GM19099 (cell line): Measurements from ENCODE around the gene C19orf33.

Experiments
- POLR2A ChIP-seq: IDR thresholded peaks from 3 replicates; pipeline ENCODE4 v1.6.1; 2011; ENCODE audit warnings: low read depth; ENCODE audit not compliant: insufficient read length; ENCODE audit errors: extremely low read depth

Gene C19orf33

DNA sequence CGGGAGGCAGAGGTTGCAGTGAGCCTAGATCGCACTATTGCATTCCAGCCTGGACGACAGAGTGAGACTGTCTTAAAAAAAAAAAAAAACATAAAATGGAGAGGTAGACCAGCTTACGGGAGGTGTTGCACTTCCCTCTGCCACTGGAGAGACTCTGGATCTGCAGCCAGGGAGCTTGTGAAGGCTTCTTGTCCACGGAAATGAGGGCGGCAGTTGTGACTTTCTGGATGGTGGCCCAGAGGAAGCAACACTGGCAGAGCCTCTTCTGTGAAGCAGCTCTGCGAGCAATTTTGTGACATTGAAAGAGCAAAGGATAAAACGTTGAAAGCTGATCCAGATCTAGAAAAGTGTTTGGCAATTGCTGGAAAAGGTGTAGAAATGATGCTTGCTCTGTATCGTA, 29.3 kb upstream of the C19orf33 start:
- TF ChIP-seq POLR2A: no peak

DNA sequence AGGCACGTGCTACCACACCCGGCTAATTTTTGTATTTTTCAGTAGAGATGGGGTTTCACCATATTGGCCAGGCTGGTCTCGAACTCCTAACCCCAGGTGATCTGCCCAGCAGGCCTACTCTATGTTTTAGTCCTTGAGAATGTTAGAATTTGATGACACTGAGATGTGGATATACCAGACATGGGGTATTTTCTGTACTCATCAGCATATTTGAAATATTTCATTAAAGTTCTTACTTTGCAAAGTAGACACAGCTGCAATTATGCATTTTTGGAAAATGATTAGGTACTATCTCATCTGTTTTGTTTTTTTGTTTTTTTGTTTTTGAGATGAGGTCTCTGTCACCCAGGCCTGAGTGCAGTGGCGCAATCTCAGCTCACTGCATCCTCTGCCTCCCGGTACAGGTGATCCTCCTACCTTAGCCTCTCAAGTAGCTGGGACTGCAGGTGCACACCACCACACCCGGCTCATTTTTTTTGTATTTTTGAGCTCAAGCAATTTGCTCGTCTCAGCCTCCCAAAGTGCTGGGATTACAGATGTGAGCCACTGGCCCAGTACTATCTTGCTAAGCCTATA, 27.0 kb upstream of the C19orf33 start:
- no peak for TF ChIP-seq POLR2A

DNA sequence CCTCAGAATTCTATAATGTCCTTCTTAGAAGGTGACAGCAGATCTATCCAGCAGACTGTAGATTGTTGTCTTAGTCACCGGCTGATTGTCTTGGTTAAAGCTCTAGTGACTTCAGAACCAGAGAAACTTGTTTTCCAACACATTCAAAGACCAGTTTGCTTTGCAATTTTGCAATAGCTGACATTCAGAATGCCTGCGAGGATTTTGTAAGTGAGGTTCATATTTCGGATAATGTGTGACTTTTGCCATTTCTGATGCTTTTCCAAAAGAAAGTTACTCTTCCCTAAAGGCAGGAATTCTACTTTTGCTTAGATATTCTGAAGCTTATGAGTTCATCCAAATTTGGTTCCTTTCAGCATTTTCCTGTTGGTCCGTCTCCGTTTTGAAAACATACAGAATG, 26.5 kb upstream of the C19orf33 start:
- no peak for TF ChIP-seq POLR2A

DNA sequence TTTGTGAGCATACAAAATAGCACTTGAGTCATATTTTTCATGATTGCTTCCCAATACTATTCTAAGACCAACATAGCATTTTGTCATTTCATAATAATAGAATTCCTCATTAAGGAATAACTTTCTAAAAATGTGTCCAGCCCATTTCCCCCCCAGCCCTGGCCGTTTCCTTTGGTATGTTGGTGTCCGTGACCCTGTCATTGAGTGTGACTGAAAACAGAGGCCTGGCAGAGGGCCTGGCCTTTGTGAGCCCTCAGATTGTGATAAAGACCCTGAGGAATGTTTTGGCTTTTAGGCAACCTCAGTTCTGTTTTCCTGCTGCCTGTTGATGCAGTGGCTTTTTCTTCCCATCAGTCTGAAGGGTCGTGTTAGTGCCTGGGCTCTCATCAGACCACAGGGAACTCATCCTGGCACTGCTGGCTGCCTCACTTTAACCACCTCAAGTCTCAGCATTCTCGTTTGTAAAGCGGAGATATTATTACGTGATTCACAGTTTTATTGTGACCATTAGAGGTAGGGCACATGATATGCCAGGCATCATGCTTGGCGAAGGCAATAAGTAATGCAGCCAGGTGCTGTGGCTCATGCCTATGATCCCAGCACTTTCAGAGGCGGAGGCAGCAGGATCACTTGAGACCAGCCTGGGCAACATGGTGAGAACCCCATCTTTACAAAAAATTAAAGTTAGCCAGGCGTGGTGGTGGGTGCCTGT, 25.9 kb upstream of the C19orf33 start:
- TF ChIP-seq POLR2A: no peak

DNA sequence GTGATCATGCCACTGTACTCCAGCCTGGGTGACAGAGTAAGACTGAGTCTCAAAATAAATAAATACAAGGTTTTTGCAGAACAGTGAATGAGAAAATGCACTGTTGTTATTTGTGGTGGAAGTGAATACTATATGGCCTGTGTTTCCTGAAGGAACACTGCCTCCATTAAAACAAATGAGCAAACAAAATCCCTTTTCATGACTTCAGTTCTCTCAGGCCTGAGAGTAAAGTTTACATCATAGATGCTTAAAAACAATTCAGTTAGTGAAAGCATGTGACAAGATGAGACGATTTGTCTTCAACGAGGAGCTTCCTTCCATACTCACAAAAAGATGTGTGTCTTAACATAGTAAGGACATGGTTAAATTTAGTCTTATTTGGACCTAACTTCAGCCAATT, 25.3 kb upstream of the C19orf33 start:
- TF ChIP-seq POLR2A: no peak

DNA sequence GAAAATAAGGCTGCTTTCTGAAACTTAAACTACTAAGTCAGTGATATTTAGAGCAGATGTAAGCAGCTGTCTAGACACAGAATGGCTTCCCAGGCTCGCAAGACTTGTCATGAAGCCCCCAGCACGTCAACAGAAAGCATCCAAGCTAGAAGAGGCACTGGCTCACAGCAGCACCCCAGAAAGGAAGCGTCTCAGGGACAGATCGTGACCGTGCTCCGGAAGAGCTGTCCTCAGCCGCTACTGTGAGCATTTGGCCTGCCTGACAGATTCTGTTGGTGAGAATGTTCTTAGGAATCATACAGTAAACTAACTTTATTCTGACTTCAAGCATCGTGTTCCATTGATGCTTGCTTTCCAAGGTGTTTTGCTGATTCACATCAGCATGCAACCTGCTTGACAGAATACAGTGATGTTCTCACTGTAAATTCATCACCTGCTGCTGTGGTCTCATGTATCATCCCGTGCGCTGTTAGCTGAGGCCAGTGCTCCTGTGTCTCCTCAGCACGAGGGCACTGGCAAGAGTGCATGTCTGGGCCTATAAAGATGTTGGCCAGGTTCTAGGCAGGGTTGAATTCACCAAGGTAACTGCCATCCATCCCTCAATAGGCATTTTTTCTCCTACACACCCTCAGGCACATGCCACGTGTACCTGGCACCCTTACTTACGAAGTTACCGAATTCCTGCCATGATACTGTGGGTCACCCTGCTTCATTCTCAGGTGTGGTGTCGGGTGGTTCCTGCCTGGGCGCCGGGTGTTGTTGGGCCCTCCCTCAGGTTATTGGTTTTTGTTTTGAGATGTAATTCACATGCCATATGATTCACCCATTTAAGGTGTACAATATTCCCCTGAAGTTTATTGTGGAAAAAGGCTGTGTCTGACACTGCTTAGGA, 23.8 kb upstream of the C19orf33 start:
- TF ChIP-seq POLR2A: no peak

DNA sequence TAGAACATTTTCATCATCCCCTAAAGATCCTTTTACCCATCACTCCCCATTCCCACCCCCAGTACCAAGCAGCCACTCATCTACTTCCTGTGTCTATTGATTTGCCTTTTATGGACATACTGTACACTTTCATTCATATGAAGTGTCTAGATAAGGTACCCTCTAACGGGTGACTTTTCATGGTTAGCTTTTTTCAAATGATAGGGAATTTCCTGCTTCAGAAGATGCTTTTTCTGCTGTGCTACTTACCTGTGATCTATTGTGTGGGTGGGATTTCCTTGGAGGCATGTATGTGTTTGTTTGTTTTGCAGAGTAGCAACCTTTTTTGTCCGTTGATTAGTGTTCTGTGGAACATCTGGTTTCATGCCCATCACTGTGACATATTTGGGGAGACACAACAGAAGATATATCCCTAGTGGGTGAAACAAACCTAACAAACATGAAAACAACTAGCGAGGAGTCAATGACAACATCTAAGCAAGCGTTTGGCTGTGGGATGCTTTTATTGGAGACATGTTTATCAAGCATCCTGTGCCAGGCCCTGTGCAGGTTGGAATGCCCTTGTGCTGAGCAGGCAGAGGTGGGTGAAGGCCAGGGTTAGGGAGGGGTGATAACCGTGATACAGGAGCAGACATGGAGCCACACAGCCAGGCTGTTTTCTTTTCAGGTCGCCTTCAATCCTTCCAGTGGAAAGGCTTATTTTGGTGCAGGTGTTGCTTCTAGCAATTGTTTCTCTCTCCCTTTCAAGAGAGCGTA, 22.1 kb upstream of the C19orf33 start:
- TF ChIP-seq POLR2A: no peak

DNA sequence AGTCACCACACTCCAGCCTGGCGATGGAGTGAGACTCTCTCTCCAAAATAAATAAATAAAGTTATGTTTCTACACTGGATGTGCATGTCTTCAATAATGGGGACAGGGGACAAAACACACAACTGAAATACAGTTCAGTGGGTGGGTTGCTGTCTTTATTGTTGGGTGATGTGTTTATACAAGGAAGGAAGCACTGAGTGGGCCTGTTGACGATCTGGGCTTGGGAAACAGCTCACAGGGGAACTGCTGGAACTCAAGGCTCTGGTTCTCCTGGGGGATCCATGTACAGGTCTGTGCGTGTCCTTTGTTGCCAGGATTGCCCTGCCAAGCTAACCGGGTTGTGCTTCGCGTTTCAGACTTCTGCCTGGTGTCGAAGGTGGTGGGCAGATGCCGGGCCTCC, 20.8 kb upstream of the C19orf33 start:
- no peak for TF ChIP-seq POLR2A

DNA sequence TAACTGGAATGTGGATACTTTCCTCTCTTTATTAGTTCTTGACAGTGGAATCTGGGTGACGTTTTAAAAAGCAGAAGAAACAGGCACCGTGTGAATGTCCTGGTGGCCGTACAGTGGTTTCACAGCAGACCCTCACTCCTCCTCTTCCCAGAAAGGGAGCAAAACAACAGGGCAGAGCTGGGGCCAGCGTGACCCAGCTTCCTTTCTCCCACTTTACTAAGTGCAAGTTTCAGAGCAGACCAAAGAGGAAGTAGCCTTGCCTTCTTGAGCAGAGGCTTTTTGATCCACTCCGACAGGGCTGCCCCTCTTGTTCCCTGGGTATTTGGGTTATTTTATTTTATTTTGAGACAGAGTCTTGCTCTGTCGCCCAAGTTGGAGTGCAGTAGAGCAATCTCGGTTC, 19.6 kb upstream of the C19orf33 start:
- TF ChIP-seq POLR2A: no peak

DNA sequence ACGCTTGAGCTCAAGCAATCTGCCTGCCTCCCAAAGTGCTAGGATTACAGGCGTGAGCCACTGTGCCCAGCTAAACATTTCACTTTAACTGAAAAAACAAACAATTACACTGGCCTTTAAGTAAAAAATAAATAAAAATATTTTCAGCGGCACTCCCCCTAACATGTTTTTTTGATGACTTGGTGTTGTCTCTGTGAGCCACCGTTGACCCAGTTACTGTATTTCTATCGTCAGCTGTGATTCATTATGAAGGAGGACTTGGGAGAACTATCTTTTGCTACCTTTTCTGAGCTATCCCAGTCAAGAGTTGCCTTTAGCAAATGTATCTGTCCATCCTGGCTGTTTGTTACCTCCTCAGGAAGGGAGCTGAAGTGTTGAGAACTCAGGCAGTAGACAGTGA, 18.5 kb upstream of the C19orf33 start:
- TF ChIP-seq POLR2A: no peak

DNA sequence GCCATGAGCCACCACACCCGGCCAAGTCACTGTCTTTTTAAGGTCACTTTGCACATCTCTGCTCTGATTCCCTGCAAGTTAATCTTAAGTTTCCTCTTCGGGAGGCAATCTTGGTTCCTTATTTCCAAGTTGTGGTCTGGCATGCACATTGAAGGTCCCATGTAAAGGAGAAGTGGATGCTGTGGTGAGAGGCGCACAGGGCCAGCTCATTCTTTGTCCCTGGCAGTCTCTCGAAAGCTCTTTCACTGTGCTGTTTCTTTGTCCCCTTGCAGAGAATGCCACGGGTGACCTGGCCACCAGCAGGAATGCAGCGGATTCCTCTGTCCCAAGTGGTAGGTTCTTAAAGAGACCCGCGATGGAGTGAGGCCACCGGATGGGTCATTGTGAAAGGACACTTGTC, 16.4 kb upstream of the C19orf33 start:
- no peak for TF ChIP-seq POLR2A

DNA sequence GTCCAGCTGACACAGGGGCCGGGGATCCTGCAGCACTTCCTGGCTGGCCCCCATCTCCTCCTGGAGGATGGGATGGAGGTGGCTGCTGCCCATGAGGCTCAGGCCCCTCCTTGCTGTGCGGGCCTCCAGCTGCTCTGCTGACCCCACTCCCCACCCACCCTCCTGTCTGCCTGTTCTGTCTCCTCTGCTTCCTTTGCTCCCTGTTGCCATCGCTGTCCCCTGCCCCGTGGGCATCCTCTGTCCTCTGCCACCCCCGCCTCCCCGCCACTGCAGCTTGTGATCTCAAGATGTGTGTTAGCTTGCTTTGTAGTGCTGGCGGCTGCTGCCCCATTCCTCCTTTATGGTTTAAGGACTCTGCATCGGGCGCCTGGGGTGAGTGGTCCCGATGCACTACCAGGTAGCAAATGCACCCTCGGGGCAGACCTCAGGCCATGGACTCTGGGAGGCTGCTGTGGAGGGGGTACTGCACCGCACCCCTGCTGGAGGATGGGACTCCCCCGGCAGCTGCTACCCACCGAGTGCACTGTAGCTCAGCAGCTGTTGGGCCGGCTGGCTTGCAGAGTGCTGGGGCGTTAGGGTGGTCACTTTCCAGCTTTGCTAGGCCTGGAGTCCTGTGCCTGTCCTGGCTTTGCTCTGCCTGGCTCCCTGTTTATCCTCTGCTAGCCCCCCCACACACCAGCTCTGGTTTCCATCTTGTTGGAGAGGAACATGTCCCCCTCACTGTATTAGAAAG, 15.8 kb upstream of the C19orf33 start:
- no peak for TF ChIP-seq POLR2A

DNA sequence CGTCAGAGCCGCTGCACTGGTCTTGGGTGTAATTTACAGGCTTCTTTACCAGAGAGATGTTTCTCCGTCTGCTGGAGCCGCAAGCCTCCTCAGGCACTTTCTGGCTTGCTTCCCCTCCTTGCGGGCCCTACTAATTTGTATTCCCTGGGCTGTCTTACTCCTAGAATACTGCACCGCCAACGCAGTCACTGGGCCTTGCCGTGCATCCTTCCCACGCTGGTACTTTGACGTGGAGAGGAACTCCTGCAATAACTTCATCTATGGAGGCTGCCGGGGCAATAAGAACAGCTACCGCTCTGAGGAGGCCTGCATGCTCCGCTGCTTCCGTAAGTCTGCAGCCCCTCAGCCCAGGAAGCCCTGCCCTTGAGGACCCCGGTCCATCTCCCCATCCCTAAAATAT, 14.1 kb upstream of the C19orf33 start:
- no peak for TF ChIP-seq POLR2A

DNA sequence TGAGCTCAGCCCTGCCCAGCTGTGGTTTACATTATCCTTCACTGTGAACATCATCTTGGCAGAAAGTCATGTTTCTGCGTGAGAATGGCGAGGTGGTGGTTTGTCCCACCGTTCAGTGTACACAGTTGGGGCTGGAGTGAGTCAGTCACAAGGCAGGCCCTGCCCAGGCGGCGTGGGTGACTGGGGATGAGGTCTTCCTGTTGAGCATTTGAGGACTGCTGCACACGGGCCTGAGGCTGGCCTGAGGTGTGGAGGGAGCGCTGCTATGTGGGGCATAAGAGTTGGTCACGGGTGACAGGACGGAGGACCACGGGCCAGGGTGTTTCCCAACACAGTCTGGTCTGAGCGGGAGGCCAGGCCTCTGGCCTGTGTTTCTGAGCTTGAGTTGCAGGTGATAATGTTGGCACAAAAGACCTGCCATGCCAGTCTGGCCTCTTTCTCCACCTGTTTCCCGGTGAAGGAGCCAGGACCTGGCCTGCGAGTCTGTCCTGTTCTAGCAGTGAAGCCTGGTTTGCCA, 13.4 kb upstream of the C19orf33 start:
- TF ChIP-seq POLR2A: no peak

DNA sequence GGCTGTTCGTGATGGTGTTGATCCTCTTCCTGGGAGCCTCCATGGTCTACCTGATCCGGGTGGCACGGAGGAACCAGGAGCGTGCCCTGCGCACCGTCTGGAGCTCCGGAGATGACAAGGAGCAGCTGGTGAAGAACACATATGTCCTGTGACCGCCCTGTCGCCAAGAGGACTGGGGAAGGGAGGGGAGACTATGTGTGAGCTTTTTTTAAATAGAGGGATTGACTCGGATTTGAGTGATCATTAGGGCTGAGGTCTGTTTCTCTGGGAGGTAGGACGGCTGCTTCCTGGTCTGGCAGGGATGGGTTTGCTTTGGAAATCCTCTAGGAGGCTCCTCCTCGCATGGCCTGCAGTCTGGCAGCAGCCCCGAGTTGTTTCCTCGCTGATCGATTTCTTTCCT, 12.2 kb upstream of the C19orf33 start:
- TF ChIP-seq POLR2A: no peak

DNA sequence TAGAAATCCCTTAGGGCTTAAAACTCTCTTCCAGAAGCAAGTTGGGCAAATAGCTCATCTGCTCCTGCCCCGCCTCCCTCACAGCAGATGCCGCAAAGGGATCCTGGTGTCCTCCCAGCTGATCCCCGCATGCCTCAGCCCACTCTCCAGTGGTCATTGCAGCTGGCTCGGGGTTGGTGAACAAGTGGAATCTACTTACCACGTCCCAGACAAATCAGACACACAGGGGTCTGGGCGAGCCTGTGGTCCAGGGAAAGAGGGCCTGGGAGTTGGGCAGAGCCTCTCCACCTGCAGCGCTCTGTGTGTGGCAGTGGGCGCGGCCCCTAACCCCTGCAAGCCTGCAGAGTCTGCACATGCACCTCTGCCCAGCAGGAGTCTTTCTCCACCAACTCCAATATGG, 10.8 kb upstream of the C19orf33 start:
- no peak for TF ChIP-seq POLR2A
